Mucosa of descending colon (tissue), 3 donors: ENCODE results near the gene GRK1. TPM values are rescaled to one million over a fixed set of nuclear protein-coding genes. Genes with fewer than 3 reads are reported as not detected.

Experiments
- ATAC-seq: fragments of 200-7000 bp; cut with Tn5 transposase; one replicate; pipeline ENCODE4 v1.9.1; 2020; ENCODE audit warnings: mild to moderate bottlenecking, moderate library complexity
- DNase-seq, 3 donors: peaks; one replicate each; pipeline ENCODE4 v3.0.0-alpha.2; 2020
- H3K36me3 ChIP-seq: fragments of 200-600 bp; one replicate; pipeline ENCODE4 v1.8.0; 2021; ENCODE audit warnings: low read depth, mild to moderate bottlenecking
- H3K4me1 ChIP-seq: fragments of 200-600 bp; one replicate; pipeline ENCODE4 v1.8.0; 2021; ENCODE audit warnings: low read depth, mild to moderate bottlenecking
- H3K4me3 ChIP-seq: fragments of 200-600 bp; one replicate; pipeline ENCODE4 v1.8.0; 2021; ENCODE audit warnings: mild to moderate bottlenecking
- H3K9me3 ChIP-seq: fragments of 200-600 bp; one replicate; pipeline ENCODE4 v1.8.0; 2021; ENCODE audit warnings: mild to moderate bottlenecking
- intact Hi-C, 2 donors: fragments of 100-400 bp; cut with DNase I in 1 of 2; cut with micrococcal nuclease in 1 of 2; formaldehyde crosslinking; loops; one replicate each; pipeline versions ENCODE4 v1.11.0 to v1.11.1; 2022; cut with DNase I, micrococcal nuclease
- total RNA-seq, 3 donors: library from RNA; stranded (reverse); fragmentation: NEBNext Ultra II Directional in 2 of 3; extraction: Animal tissue kit (Norgen Biotek cat#: 25700) in 2 of 3; gene quantifications; one replicate each; pipeline versions ENCODE4 v1.2.1 to v1.2.4, GENCODE V29; 2021 to 2023
- TF ChIP-seq, protein P1 (sequence below): fragments of 200-600 bp; IDR thresholded peaks from one replicate; pipeline ENCODE4 v1.8.0; 2022; ENCODE audit warnings: antibody characterized with exemption, mild to moderate bottlenecking
- donor health status: DM: no; HTN: no; CAD: no; lungs with moderate emphysema.
- donor health status: DM: no; HTN: no; CAD: no.
- donor health status: DM: no; HTN: yes; CAD: no.

Gene GRK1
- total RNA-seq, 3 donors from 2014 or later, result 0.09 to 0.19 (median 0.09) TPM

DNA sequence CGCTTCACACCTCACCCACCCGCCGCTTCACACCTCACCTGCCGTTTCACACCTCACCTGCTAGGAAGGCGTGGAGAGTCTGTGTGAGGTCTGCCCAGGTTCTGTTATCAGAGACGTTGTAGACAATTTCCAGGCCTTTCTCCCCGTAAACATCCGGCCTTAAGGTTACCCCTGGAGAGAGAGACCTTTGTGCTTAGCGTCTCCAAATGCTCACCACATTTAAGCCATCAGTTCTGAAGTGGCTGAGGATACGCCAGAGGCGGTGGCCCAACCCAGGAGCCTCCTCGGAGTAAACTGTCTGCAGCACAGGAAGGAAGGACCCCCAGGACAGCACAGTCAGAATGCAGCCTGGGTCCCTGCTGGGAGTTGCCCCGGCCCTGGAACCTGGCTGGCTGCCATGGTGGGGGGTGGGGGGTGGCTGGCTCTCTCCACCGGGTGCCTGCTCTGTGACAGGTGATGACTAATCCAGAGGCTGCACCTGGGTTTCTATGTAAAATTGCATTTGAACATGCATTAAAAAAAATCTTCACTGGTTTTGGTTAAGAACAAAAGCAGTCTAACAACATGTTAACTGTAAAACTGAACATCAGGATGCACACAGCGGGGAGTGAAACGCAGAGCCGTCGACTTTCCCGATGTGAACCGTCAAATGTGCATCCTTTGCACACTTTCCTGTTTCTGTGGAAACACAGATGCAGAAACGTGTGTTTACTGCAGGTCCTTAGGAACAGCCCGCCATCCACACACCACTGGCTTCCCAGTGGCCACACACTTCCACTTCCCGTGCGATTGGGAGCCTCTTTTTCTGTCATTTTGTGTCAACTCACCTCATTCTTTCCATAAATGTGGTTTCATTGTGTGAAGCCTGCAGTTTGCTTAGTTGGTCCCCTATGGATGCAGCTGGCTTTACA is 13.5 kb upstream of the GRK1 start:
- H3K4me3 ChIP-seq, result no peak overlapping the region
- peaks cover 3% of the 10 kb centered on the region for H3K4me1 ChIP-seq
- ATAC-seq, result no peak
- intact Hi-C loops, result no loop called here
- no peaks in the 10 kb centered on the region for H3K36me3 ChIP-seq
- TF ChIP-seq, protein P1, sequence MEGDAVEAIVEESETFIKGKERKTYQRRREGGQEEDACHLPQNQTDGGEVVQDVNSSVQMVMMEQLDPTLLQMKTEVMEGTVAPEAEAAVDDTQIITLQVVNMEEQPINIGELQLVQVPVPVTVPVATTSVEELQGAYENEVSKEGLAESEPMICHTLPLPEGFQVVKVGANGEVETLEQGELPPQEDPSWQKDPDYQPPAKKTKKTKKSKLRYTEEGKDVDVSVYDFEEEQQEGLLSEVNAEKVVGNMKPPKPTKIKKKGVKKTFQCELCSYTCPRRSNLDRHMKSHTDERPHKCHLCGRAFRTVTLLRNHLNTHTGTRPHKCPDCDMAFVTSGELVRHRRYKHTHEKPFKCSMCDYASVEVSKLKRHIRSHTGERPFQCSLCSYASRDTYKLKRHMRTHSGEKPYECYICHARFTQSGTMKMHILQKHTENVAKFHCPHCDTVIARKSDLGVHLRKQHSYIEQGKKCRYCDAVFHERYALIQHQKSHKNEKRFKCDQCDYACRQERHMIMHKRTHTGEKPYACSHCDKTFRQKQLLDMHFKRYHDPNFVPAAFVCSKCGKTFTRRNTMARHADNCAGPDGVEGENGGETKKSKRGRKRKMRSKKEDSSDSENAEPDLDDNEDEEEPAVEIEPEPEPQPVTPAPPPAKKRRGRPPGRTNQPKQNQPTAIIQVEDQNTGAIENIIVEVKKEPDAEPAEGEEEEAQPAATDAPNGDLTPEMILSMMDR, result no peak
- H3K9me3 ChIP-seq, result no peaks in the 10 kb centered on the region
- DNase-seq, result peak in 2 of 3 donors; percentile 18 to 45

DNA sequence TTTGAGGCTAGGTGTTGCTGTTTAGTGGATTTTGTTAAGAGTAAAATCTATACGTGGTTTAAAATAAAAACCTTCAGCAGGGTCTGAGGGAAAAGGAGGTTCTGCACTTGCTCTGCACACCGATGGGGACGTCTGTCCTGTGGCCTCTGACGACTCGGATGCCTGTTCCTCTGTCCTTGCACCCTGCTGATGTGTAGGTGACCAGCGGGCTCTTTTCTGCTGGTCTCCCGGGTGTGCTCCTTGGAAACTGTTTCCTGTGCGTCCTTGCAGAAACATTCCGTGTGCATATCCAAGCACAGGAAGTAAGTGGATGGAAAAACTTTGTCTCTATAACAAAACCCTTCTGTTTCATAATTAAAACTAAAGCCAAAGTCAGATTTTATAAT is 12.9 kb upstream of the GRK1 start:
- TF ChIP-seq, protein P1, result no peak
- DNase-seq, result no peak
- intact Hi-C loops, result no loop called here
- Histone ChIP-seq H3K4me1 (peaks cover 3% of the 10 kb centered on the region), H3K4me3 (no peak overlapping the region), H3K9me3 (no peaks in the 10 kb centered on the region), H3K36me3 (no peaks in the 10 kb centered on the region)
- no peak for ATAC-seq

DNA sequence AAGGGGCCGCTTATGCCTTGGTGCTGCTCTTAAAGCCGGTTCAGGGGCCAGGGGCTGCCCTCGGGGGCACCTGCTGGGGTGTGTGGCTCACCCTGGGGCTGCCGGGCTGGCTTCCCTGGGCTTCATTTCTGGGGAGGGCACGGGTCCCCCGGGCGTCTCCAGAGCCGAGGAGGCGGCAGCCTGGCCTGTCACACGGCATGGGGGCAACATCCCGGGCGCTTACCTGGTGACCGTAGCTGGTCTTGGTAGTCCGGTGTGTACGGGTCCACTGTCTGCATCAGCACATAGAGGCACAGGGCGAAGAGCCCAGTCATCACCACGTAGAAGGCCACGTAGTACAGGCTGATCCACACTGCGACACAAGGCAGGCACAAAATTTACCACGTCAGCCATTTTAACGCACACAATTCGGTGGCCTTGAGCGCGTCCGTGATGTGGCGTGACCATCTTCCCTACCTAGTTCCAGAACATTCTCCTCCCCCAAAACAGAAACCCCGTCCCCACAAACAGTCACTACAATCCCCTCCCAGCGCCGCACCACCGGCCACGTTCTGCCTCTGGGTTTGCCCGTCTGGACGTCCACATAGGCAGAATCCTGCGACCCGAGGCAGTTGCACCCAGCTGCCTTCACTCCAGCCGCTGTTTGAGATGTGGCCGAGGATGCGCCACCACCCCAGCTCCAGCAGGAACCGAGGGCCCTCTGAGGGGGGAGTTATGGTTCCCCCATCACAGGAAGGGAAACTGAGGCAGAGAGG is 12.3 kb upstream of the GRK1 start:
- TF ChIP-seq, protein P1, result no peak
- intact Hi-C loops, result no loop called here
- Histone ChIP-seq H3K36me3 (no peaks in the 10 kb centered on the region), H3K4me1 (peaks cover 3% of the 10 kb centered on the region), H3K9me3 (no peaks in the 10 kb centered on the region), H3K4me3 (no peak overlapping the region)
- peak in 2 of 3 donors; percentile 20 to 31 for DNase-seq
- ATAC-seq, result no peak

DNA sequence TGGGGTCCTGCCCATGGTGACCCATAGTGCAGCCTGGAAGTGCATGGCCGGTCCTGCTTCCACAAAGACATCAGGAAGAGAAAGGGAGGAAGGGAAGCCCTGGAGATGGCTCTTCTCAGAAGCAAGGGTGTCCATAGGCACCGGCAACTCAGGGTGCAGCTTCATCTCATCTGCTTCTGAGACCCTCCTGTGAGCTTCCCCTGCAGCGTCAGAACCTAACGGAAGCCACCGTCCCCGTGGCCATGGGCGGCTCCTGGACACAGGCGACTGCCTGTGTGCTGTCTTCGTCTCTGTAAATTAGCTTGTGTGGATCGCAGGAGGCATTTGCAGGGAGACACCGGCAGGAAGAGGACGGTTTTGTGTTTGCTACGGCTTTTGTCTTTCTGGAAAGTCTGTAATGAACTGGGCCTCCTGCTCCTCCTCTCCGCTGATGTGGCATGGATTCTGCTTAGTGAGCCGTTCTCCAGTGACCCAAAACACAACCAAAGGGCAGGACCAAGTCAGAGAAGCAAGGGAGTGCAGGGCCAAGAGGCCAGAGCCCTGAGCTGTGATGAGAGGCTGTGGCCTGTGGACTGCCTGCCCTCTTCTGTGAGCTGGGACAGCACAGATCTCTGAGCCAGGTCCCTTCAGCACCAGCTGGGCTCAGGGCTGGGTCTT is 11.5 kb upstream of the GRK1 start:
- Histone ChIP-seq H3K4me3 (no peak overlapping the region), H3K9me3 (no peaks in the 10 kb centered on the region), H3K4me1 (peaks cover 3% of the 10 kb centered on the region), H3K36me3 (no peaks in the 10 kb centered on the region)
- TF ChIP-seq, protein P1, result no peak
- DNase-seq (no peak), ATAC-seq (no peak)
- intact Hi-C loops, result no loop called here

DNA sequence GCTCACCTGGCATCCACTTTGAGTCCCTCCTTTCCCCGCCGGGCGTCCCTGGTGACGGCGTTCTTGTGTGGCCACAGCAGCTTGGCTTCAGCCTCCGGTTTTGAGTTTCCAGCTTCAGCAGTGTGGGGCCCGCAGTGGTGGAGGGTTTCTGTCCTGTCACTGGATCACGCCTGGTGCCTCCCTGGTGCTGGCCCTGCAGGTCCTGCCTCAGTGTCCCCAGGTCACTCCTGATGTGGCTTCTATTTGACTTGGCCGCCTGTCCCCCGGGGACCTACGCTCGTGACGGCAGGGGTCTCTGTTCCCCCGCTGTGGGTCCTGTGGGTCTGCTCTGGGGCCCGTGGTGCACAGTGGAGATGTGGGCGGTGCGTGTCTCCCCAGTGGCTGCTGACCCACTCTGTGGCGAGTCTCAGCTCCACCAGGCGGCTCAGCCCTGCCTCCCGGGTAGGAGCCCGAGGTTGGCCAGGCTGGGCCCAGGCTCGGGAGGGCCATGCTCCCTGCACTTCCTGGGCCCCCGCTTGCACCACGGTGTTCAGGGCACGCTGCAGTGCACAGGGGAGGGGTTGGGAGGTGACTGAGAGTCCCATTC is 10.9 kb upstream of the GRK1 start:
- ATAC-seq (no peak), DNase-seq (peak in 2 of 3 donors; percentile 20 to 26)
- TF ChIP-seq, protein P1, result no peak
- Histone ChIP-seq H3K4me1 (peaks cover 3% of the 10 kb centered on the region), H3K9me3 (no peaks in the 10 kb centered on the region), H3K4me3 (no peak overlapping the region), H3K36me3 (no peaks in the 10 kb centered on the region)
- intact Hi-C loops, result no loop called here
